Measurements from ENCODE around the gene DUSP6.

Gene DUSP6

GRCh38 chr12:89333564-89334252, 18.6 kb downstream of the DUSP6 start:
- DNase-seq (ENCODE audit: low read depth in 2 of 2, low spot score in 1 of 2) = no peak

- no peak for DNase-seq (ENCODE audit: low read depth in 2 of 2, low spot score in 1 of 2)
Measured at GRCh38 chr12:89328151-89329030, 23.9 kb downstream of the DUSP6 start.

- no peak for DNase-seq (ENCODE audit: low read depth in 2 of 2, low spot score in 1 of 2)
Measured at GRCh38 chr12:89327486-89328094, 24.7 kb downstream of the DUSP6 start.

- DNase-seq (ENCODE audit: low read depth in 2 of 2, low spot score in 1 of 2) = no peak
Measured at GRCh38 chr12:89326239-89327040, 25.9 kb downstream of the DUSP6 start.

GRCh38 chr12:89325495-89325894, 26.8 kb downstream of the DUSP6 start:
- DNase-seq (ENCODE audit: low read depth in 2 of 2, low spot score in 1 of 2) = no peak

GRCh38 chr12:89324437-89324836, 27.9 kb downstream of the DUSP6 start:
- DNase-seq (ENCODE audit: low read depth in 2 of 2, low spot score in 1 of 2) = no peak

GRCh38 chr12:89323568-89324218, 28.6 kb downstream of the DUSP6 start:
- no peak for DNase-seq (ENCODE audit: low read depth in 2 of 2, low spot score in 1 of 2)

- no peak for DNase-seq (ENCODE audit: low read depth in 2 of 2, low spot score in 1 of 2)
Measured at GRCh38 chr12:89320735-89321134, 31.6 kb downstream of the DUSP6 start.

- no peak for DNase-seq (ENCODE audit: low read depth in 2 of 2, low spot score in 1 of 2)
Measured at GRCh38 chr12:89319606-89320005, 32.7 kb downstream of the DUSP6 start.

- DNase-seq (ENCODE audit: low read depth in 2 of 2, low spot score in 1 of 2) = no peak
Measured at GRCh38 chr12:89319122-89319521, 33.2 kb downstream of the DUSP6 start.

GRCh38 chr12:89316705-89317139, 35.6 kb downstream of the DUSP6 start:
- DNase-seq (ENCODE audit: low read depth in 2 of 2, low spot score in 1 of 2) = no peak

GRCh38 chr12:89314060-89314761, 38.1 kb downstream of the DUSP6 start:
- no peak for DNase-seq (ENCODE audit: low read depth in 2 of 2, low spot score in 1 of 2)

- DNase-seq (ENCODE audit: low read depth in 2 of 2, low spot score in 1 of 2) = no peak
Measured at GRCh38 chr12:89311703-89312293, 40.5 kb downstream of the DUSP6 start.

GRCh38 chr12:89309815-89310214, 42.5 kb downstream of the DUSP6 start:
- no peak for DNase-seq (ENCODE audit: low read depth in 2 of 2, low spot score in 1 of 2)

- DNase-seq (ENCODE audit: low read depth in 2 of 2, low spot score in 1 of 2) = no peak
Measured at GRCh38 chr12:89309440-89309802, 42.9 kb downstream of the DUSP6 start.

GRCh38 chr12:89307474-89308253, 44.6 kb downstream of the DUSP6 start:
- DNase-seq (ENCODE audit: low read depth in 2 of 2, low spot score in 1 of 2) = no peak

- DNase-seq (ENCODE audit: low read depth in 2 of 2, low spot score in 1 of 2) = no peak
Measured at GRCh38 chr12:89306827-89307473, 45.4 kb downstream of the DUSP6 start.

- no peak for DNase-seq (ENCODE audit: low read depth in 2 of 2, low spot score in 1 of 2)
Measured at GRCh38 chr12:89305373-89305772, 46.9 kb downstream of the DUSP6 start.
